ENCODE measurements around the gene ADAMTSL1.

Gene ADAMTSL1

GRCh38 chr9:18478501-18479361 is 4.8 kb downstream of the ADAMTSL1 start:
- H3K4me1 Mint-ChIP-seq (ENCODE audit: low read depth): no peaks in the 10 kb centered on the region
- DNase-seq (ENCODE audit: low spot score): no peak
- H3K27me3 Mint-ChIP-seq (ENCODE audit: low read depth): peaks cover 3% of the 10 kb centered on the region
- no peak overlapping the region for H3K27ac Mint-ChIP-seq
- H3K4me3 Mint-ChIP-seq: no peak overlapping the region
- H3K9me3 Mint-ChIP-seq: no peaks in the 10 kb centered on the region
- H3K36me3 Mint-ChIP-seq (ENCODE audit: low read depth): no peaks in the 10 kb centered on the region

- H3K4me1 Mint-ChIP-seq (ENCODE audit: low read depth): no peaks in the 10 kb centered on the region
- H3K4me3 Mint-ChIP-seq: no peak overlapping the region
- no peak overlapping the region for H3K27ac Mint-ChIP-seq
- no peaks in the 10 kb centered on the region for H3K9me3 Mint-ChIP-seq
- no peak for DNase-seq (ENCODE audit: low spot score)
- H3K27me3 Mint-ChIP-seq (ENCODE audit: low read depth): peaks cover 3% of the 10 kb centered on the region
- H3K36me3 Mint-ChIP-seq (ENCODE audit: low read depth): no peaks in the 10 kb centered on the region
Measured at GRCh38 chr9:18479405-18479804, 5.5 kb downstream of the ADAMTSL1 start.

GRCh38 chr9:18480662-18481093 is 6.7 kb downstream of the ADAMTSL1 start:
- H3K36me3 Mint-ChIP-seq (ENCODE audit: low read depth): no peaks in the 10 kb centered on the region
- H3K27ac Mint-ChIP-seq: no peak overlapping the region
- DNase-seq (ENCODE audit: low spot score): no peak
- H3K4me3 Mint-ChIP-seq: no peak overlapping the region
- no peaks in the 10 kb centered on the region for H3K4me1 Mint-ChIP-seq (ENCODE audit: low read depth)
- H3K27me3 Mint-ChIP-seq (ENCODE audit: low read depth): no peaks in the 10 kb centered on the region
- no peaks in the 10 kb centered on the region for H3K9me3 Mint-ChIP-seq

GRCh38 chr9:18482371-18482770 is 8.4 kb downstream of the ADAMTSL1 start:
- Mint-ChIP-seq H3K9me3 (no peaks in the 10 kb centered on the region), H3K27ac (no peak overlapping the region), H3K4me1 (ENCODE audit: low read depth) (no peaks in the 10 kb centered on the region), H3K36me3 (ENCODE audit: low read depth) (no peaks in the 10 kb centered on the region), H3K4me3 (no peak overlapping the region), H3K27me3 (ENCODE audit: low read depth) (no peaks in the 10 kb centered on the region)
- no peak for DNase-seq (ENCODE audit: low spot score)

- Mint-ChIP-seq H3K36me3 (ENCODE audit: low read depth) (no peaks in the 10 kb centered on the region), H3K4me1 (ENCODE audit: low read depth) (no peaks in the 10 kb centered on the region), H3K27ac (no peak overlapping the region), H3K9me3 (no peaks in the 10 kb centered on the region), H3K4me3 (no peak overlapping the region), H3K27me3 (ENCODE audit: low read depth) (no peaks in the 10 kb centered on the region)
- no peak for DNase-seq (ENCODE audit: low spot score)
Measured at GRCh38 chr9:18485714-18486113, 11.8 kb downstream of the ADAMTSL1 start.

GRCh38 chr9:18487611-18488010 is 13.7 kb downstream of the ADAMTSL1 start:
- no peaks in the 10 kb centered on the region for H3K27me3 Mint-ChIP-seq (ENCODE audit: low read depth)
- DNase-seq (ENCODE audit: low spot score): no peak
- H3K36me3 Mint-ChIP-seq (ENCODE audit: low read depth): no peaks in the 10 kb centered on the region
- no peaks in the 10 kb centered on the region for H3K9me3 Mint-ChIP-seq
- no peak overlapping the region for H3K27ac Mint-ChIP-seq
- no peak overlapping the region for H3K4me3 Mint-ChIP-seq
- H3K4me1 Mint-ChIP-seq (ENCODE audit: low read depth): no peaks in the 10 kb centered on the region

GRCh38 chr9:18488886-18489285 is 14.9 kb downstream of the ADAMTSL1 start:
- Mint-ChIP-seq H3K9me3 (no peaks in the 10 kb centered on the region), H3K27ac (no peak overlapping the region), H3K27me3 (ENCODE audit: low read depth) (no peaks in the 10 kb centered on the region), H3K4me3 (no peak overlapping the region), H3K36me3 (ENCODE audit: low read depth) (no peaks in the 10 kb centered on the region), H3K4me1 (ENCODE audit: low read depth) (no peaks in the 10 kb centered on the region)
- no peak for DNase-seq (ENCODE audit: low spot score)

GRCh38 chr9:18489861-18490260 is 15.9 kb downstream of the ADAMTSL1 start:
- DNase-seq (ENCODE audit: low spot score): no peak
- H3K4me3 Mint-ChIP-seq: no peak overlapping the region
- H3K27me3 Mint-ChIP-seq (ENCODE audit: low read depth): no peaks in the 10 kb centered on the region
- no peak overlapping the region for H3K27ac Mint-ChIP-seq
- H3K9me3 Mint-ChIP-seq: no peaks in the 10 kb centered on the region
- H3K4me1 Mint-ChIP-seq (ENCODE audit: low read depth): no peaks in the 10 kb centered on the region
- no peaks in the 10 kb centered on the region for H3K36me3 Mint-ChIP-seq (ENCODE audit: low read depth)

GRCh38 chr9:18490641-18491370 is 16.9 kb downstream of the ADAMTSL1 start:
- no peak overlapping the region for H3K27ac Mint-ChIP-seq
- H3K36me3 Mint-ChIP-seq (ENCODE audit: low read depth): no peaks in the 10 kb centered on the region
- no peaks in the 10 kb centered on the region for H3K27me3 Mint-ChIP-seq (ENCODE audit: low read depth)
- no peak for DNase-seq (ENCODE audit: low spot score)
- no peaks in the 10 kb centered on the region for H3K9me3 Mint-ChIP-seq
- no peaks in the 10 kb centered on the region for H3K4me1 Mint-ChIP-seq (ENCODE audit: low read depth)
- no peak overlapping the region for H3K4me3 Mint-ChIP-seq

GRCh38 chr9:18492612-18493011 is 18.7 kb downstream of the ADAMTSL1 start:
- no peaks in the 10 kb centered on the region for H3K36me3 Mint-ChIP-seq (ENCODE audit: low read depth)
- H3K9me3 Mint-ChIP-seq: no peaks in the 10 kb centered on the region
- H3K27ac Mint-ChIP-seq: no peak overlapping the region
- DNase-seq (ENCODE audit: low spot score): no peak
- no peak overlapping the region for H3K4me3 Mint-ChIP-seq
- no peaks in the 10 kb centered on the region for H3K27me3 Mint-ChIP-seq (ENCODE audit: low read depth)
- no peaks in the 10 kb centered on the region for H3K4me1 Mint-ChIP-seq (ENCODE audit: low read depth)

- no peak overlapping the region for H3K4me3 Mint-ChIP-seq
- no peak for DNase-seq (ENCODE audit: low spot score)
Measured at GRCh38 chr9:18493451-18493993, 19.6 kb downstream of the ADAMTSL1 start.

GRCh38 chr9:18495065-18495464 is 21.1 kb downstream of the ADAMTSL1 start:
- no peak overlapping the region for H3K4me3 Mint-ChIP-seq
- H3K27ac Mint-ChIP-seq: no peak overlapping the region
- H3K4me1 Mint-ChIP-seq (ENCODE audit: low read depth): no peaks in the 10 kb centered on the region
- H3K36me3 Mint-ChIP-seq (ENCODE audit: low read depth): no peaks in the 10 kb centered on the region
- H3K27me3 Mint-ChIP-seq (ENCODE audit: low read depth): no peaks in the 10 kb centered on the region
- H3K9me3 Mint-ChIP-seq: no peaks in the 10 kb centered on the region
- DNase-seq (ENCODE audit: low spot score): no peak

More at GRCh38 chr9:18493451-18493993, 19.6 kb downstream of the ADAMTSL1 start:
- Mint-ChIP-seq H3K4me1 (ENCODE audit: low read depth) (no peaks in the 10 kb centered on the region), H3K9me3 (no peaks in the 10 kb centered on the region), H3K36me3 (ENCODE audit: low read depth) (no peaks in the 10 kb centered on the region), H3K27me3 (ENCODE audit: low read depth) (no peaks in the 10 kb centered on the region), H3K27ac (no peak overlapping the region)

GRCh38 chr9:18496256-18497000 is 22.5 kb downstream of the ADAMTSL1 start:
- H3K27ac Mint-ChIP-seq: no peak overlapping the region
- H3K27me3 Mint-ChIP-seq (ENCODE audit: low read depth): no peaks in the 10 kb centered on the region
- no peak overlapping the region for H3K4me3 Mint-ChIP-seq
- DNase-seq (ENCODE audit: low spot score): no peak
- H3K9me3 Mint-ChIP-seq: no peaks in the 10 kb centered on the region
- H3K4me1 Mint-ChIP-seq (ENCODE audit: low read depth): no peaks in the 10 kb centered on the region
- no peaks in the 10 kb centered on the region for H3K36me3 Mint-ChIP-seq (ENCODE audit: low read depth)

- H3K27me3 Mint-ChIP-seq (ENCODE audit: low read depth): no peaks in the 10 kb centered on the region
- H3K9me3 Mint-ChIP-seq: no peaks in the 10 kb centered on the region
Measured at GRCh38 chr9:18499062-18499461, 25.1 kb downstream of the ADAMTSL1 start.

More at GRCh38 chr9:18499062-18499461, 25.1 kb downstream of the ADAMTSL1 start:
- H3K4me1 Mint-ChIP-seq (ENCODE audit: low read depth): no peaks in the 10 kb centered on the region
- no peaks in the 10 kb centered on the region for H3K36me3 Mint-ChIP-seq (ENCODE audit: low read depth)
- H3K27ac Mint-ChIP-seq: no peak overlapping the region
- DNase-seq (ENCODE audit: low spot score): no peak
- no peak overlapping the region for H3K4me3 Mint-ChIP-seq
